Amniotic stem cell (primary cell): Measurements from ENCODE around the gene SPTBN1.

Source experiments
- DNase-seq: peaks from one replicate; lab custom pipeline; 2025; lab: John Stamatoyannopoulos, UW

SPTBN1 gene

DNA sequence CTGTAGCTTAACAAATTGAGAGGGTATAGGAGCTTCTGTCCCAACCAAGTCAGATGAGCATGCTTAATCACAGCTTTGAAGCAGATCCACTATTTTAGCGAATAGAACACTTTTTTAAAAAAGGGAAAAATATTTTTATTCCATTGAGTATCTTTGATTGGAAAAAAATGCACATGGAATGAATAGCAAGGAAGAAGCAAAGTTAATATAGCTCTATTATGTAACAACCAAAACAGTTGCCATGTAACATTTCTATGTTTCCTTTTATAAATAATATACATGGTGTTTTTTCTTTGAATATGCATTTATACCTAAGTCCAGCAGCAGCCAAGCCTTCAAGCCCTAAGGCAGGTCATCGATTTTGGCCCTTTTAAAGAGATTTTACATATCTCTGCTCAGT lies 21.4 kb upstream of the SPTBN1 start:
- no peak for DNase-seq

DNA sequence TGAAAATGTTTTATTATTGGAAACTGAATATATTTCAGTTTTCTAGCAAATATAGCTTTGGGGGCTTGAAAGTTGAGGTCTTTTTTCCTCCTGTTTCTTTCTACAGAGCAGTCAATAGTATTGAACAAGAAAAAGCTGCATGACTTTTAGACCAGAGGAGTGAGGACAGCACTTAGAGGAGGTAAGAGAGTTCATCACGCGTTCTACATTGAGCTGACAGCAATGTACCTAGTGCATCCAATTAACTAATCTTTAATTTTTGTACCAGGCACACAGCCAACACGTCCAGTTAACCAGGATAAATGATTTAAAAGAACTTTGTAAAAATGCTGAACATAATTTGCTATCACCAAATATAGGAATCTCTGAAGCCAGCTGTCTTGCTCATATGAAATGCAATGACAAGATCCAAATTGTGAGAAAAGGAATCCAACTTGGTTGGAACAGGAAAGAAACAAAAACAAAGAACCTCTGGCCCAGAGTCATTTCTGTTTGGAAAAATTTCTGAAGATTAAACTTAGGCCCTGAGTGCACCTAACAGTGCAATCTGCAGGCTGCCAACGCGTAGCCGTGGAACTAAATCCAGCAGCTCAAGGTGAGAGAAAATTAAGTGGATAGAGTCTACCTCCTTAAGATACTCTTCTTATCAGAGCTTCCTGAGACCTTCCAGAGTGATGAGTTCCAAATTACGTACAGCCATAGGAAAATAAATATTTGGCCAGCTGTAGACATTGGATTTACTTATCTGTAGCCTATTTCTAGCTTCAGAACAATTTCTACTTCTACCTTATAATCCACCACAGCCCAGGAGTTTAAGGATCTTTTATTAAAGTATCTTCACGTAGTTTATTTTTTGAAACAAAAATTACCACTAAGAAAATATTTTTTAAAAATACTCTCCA lies 20.6 kb upstream of the SPTBN1 start:
- DNase-seq = no peak

DNA sequence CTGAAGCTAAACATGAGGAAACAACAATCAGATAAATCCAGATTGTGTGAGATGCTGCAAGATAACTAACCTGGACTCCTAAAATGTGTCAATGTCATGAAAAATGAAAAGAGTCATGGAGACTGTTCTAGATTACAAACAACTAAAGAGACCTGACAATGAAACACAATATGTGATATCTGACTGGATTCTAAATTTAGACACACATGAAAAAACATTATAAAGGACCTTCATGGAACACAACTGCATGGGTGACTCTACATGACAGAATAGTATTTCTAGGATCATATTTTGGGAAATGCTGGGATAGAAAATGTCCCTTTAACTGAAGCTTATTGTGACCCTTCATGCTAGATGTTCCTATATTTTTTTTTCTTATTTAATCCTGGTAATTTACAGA lies 18.5 kb upstream of the SPTBN1 start:
- DNase-seq = no peak

DNA sequence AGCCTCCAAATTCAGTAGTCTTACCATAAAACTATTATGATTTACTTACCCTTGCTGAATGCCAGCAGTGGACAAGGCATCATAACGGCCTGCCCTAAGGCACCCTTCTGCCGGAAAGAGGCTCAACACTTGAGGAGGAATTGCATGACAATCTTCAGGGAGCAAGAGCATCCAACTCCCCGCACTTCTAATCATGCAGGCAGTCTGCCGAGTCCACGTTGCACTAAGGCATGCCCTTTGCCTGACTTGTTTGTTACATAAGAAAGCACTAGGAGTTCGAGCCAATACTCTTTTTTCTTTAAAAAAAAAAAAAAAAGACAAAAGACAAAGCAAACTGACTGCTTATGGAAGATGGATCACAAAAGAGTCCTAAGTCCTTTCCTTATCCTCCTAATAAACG lies 17.9 kb upstream of the SPTBN1 start:
- DNase-seq = no peak

DNA sequence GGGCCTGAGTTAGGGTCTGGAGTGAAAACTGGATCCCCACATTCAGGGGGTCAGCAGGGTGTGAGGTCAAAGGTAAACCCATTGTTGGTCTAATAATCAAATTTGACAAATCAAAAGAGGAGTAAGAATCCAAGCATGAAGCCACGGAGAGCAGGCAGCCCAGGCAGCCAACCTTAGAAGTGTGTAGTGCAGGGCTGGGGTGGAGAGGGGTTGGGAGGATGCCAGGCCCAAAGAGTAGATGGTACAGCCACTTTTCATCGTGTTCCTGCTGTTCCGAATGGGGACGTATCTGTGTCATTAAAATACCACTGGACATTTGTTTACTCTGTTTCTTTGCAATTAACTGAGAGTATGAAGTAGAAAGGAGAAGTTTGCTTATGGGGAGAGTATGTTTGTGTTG lies 16.5 kb upstream of the SPTBN1 start:
- DNase-seq = no peak

DNA sequence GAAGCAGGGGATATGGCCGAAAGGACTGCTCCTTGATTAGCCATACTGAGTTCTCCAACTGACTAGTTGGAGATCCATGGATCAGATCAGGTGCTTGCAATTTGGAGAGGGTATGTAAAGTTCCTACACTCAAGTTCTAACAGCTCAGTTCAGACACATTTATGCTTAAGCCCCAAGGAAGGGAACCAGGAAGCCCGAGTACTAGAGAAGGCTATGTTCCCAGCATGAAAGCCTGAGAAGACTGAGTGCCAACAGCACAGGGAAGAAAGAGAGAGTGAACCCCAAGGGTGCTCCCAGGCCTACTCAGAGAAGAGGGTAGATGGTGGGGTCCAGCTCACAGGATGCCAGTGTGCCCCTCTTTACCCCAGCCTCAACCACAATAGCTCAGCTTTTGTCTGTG lies 16.1 kb upstream of the SPTBN1 start:
- no peak for DNase-seq

DNA sequence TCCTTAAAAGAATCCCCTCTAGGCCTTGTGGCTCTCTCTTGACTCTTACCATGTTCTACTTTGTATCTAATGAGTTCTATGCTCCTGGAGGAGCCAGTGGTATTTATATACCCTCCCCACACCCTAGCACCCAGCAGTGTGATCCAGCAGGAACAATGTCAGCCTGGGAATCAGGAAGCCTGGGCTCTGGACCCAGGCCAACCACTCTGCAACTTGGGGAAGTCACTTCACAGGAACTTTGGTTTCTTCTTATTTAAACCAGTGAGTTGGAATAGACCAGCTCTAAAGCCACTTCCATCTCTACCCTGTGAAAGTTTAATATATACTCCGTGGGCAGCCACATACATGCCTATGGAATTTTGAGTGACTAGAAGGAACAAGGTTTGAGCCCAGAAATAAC lies 11.6 kb upstream of the SPTBN1 start:
- DNase-seq = no peak

DNA sequence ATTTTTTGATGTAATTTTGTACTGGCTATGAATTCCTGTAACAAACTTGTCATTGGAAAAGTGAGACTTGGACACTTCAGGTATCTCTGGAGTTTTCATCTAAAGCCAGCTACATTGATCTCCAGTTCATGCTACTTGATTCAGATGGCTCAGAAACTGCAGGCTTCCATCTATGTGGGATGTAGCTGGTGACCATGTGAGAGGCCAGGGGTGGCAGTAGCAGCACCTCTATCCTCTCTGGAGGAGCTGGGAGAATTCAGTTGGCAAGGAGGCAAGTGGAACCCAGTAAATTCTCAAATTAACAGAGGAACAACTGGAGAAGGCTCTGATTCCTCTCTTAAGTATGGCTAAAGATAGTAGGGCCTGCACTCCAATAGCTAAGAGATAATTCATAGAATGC lies 10.0 kb upstream of the SPTBN1 start:
- DNase-seq = no peak

DNA sequence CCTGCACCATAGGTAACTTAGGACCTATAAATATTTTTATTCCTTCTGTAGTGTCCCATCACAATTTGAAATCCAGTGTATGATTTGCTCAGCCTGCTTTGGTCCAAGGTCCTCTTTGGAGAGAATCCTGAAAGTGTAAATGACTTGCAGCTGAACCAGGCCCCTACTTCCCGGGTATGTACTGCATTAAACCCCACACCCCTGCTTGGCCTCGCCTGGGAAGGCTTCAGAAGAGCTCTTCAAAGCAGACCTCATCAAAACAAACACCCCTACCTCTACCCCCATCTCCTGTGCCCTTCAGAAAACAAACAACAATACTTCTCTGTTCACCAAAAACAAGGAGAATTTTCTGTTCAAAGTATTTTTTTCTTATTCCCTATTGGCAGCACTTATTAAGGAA lies 9.5 kb upstream of the SPTBN1 start:
- no peak for DNase-seq

DNA sequence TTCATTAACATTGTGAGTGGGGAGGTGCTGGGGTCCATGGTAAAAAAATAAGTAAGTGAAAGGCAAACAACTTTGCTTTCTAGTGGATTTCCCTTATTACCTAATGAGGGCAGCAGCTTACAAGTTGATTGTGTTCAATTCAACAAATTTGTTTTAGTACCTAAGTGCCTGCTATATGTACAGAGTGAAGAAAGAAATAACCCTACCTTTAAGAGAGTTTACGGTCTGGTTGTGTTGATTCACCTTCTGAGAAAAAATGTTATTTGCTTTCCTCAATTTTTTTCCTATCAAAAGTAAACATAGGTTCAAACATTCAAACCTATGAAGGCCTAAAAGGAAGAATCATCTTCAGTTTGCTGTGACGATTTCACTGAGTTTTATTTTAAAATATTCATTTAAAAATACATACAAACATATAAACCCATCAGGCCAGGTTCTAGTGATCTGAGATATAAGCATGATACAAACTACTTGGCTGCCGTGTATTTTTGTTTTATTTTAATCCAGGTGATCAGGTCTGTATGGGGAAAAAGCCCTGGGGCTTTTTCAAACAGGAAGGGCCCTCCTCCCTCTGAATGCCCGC lies 1.5 kb upstream of the SPTBN1 start:
- DNase-seq = no peak

DNA sequence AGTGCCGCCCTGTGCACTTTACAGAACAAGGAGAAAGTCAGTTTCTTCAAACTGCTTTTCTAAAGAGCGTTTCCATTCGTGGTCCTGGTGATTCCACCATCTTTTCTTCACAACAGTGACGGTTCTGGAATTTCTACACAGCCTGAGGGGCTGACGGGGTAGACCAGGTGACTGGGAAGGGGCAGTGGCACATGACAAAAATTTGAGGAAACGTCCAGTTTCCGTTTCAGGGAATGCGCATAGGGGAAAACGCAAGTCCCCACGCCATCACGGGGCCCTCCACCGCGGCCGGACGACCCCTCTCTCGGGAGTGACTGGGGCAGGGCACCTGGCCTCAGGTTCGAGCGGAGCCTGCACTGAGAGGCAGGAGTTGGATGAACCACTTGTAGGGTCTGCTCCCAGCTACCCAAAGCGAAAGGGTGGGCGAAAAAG lies 980 bp upstream of the SPTBN1 start:
- DNase-seq = no peak

DNA sequence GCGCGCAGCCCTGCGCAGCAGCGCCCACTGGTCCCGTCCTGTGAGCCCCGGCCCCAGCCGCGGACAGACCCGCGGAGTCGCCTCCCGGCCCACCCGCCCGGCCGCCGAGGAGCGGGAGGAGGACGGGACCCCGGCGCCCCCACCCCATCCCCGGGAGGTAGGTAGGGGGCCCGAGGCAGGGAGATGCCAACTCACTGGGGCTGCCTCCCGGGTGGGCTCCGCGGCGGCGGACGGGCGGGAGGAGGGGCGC lies 160 bp downstream of the SPTBN1 start:
- no peak for DNase-seq

DNA sequence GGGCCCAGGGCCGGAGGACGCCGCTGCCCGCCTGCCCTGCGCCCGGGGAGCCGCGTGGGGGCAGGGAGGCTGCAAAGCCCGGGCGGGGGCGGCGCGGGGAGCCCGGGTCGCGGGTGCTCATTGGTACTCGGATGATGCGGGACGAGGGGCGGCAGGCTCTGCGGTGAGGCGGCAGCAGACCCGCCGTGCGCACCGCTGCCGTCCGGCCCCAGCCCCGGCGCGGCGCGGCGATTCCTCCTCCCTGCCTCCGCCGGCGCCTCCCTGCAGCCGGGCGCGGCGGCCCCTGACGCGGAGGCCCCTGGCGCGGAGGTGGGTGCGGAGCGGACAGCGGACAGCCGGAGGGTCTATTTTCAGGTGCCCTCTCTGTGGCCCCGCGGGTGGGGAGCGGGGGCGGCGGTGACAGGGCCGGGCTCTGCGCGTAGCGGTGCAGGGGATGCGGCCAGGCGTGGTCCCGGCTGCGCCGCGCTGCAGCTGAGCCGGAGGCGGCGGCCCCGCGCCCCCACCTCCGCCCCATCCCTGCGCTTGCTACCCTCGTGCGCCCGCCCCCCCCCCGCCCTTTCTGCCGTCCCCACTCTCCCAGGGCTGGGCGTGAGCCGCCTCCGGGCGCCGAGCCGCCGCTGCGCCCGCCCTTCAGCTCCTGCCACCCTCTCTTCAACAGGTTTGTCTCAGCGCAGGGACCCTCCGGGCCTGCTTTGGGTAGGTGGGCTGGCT lies 640 bp downstream of the SPTBN1 start:
- no peak for DNase-seq

DNA sequence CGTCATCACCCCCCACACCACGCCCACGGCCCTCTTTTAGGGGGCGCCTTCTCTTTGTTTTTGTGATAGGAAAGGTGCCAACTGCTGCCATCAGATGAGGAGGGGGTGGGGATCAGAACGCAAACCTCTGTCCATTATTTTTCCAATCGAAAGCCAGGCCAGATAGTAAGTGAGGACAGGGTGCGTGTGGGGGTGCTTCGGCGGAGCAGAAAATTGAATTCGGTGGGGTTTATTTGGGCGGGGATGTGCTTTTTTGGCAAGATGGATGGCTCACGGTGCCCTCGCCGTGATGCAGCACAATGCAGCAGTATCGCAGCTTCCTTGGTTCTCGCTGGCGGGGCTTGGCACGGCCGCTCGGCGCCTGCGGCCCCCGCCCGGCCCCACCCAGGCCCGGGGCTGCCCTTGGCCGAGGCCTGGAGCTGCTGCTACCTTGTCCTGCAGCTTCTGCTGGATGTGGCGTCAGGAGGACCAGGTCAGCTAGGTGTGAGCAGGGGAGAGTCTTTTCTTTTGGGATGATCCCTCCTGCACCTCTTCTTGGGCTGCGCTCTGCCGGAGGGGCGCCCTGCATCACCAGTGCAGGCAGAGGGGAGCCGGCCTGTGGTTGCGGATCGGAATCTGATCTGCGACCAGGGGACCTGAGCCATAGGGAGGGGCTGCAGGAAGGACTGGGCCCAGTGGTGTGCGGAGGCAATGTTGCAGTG lies 1.3 kb downstream of the SPTBN1 start:
- DNase-seq = no peak

DNA sequence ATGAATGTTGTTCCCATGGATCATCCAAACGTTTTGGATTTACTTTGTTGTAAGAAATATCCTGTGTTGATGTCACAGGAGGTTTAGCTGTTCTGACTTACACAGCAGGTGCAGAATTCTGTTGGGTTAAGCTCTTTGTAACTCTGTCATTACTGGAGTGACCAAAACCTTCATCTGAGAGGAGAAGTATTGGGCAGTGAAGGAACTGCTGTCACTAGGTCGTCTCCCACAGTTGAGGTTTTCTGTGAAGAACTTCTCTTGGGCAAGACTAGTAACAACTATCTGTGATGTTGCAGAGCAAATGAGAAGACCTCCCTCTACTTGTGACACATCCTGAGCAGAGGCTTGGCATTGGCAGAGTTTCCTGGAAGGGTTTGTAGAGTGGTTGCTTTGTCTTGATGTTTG lies 2.9 kb downstream of the SPTBN1 start:
- DNase-seq = no peak

DNA sequence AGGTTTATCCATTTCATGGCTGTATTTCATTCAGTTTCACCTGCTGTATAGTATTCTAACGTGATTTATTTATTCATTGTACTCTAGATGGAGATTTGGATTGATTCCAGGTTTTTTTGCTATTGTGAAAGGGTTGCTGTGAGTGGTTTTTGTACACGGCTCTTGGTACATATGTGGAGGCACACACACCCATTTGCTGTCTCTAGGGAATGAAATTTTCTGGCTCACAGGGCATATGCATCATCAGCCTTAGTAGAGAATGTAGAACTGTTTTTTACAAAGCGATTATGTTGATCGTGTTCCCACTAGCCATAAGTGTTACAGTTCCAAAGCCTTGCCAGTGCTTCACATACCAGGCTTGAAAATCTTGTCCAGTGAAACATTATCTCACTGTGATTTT lies 5.1 kb downstream of the SPTBN1 start:
- DNase-seq = no peak

DNA sequence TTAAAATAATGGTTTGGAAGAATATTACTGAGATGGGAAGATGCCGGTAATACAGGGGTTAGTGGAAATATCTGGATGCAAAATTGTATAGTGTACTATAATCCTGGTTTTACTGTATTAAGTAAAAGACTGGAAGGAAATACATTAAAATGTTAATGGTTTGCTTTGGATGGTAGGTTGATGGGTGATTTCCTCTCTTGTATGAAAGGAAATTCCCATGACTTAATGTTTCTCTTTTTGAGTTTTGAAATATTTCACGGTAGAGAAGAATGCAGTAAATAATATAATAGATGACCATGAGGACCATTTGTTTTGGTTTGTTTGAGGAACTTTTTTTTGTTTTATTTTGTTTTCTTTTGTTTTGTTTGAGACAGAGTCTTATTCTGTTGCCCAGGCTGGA lies 8.2 kb downstream of the SPTBN1 start:
- no peak for DNase-seq

DNA sequence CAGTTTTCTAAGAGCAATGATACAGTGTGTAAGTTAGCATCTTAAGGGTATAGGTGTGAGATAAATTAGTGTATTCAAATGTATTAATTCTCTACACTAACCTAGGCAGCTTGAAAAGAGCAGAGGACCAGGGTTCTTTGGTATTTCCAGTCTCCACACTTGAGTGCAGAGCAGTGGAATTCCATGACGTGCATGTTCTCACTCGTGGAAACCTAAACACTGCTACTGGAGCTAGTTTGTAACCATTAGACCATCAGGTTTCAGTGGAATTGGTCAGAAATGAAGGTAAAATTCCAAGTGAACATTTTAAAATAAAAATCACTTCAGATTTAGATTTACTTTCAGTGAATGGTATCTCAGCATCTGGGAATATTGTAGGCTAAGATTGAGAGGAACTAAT lies 9.0 kb downstream of the SPTBN1 start:
- no peak for DNase-seq

DNA sequence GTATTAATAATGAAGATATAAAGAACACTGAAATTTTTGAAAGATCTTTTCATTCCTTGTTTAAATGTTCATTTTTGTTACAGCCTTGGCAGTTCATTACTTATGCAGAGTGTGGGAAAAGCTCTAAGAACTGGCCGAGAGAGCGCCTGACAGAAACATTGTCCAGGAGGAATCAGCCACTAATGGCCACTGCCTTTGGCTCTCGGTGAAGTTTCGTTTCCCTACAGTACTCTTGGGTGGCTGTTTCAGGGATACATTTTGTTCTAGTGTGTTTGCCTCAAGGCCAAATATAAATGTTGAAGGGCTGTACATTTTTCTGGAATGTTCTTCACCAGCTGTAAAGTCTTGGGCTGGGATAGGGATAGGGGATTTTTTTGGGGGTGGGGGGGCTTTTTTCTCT lies 10.7 kb downstream of the SPTBN1 start:
- no peak for DNase-seq

DNA sequence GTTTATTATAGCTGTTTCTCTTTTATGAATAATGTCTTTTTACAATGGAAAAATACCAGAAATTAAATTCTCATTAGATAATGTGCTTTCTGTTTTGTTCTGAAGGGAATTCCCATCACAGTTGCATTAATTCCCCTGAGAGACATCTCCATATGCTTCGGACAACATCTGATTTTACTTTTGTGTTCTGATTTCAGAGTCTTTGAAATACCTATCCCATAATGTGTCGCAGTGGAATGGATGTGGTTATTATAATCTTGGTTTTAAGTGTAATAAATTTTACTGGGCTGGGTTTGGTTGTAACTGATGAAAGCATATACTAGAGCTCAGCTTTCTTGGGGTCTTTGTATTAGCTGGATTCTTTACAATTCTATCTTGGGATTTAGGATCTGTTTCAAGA lies 12.5 kb downstream of the SPTBN1 start:
- no peak for DNase-seq

DNA sequence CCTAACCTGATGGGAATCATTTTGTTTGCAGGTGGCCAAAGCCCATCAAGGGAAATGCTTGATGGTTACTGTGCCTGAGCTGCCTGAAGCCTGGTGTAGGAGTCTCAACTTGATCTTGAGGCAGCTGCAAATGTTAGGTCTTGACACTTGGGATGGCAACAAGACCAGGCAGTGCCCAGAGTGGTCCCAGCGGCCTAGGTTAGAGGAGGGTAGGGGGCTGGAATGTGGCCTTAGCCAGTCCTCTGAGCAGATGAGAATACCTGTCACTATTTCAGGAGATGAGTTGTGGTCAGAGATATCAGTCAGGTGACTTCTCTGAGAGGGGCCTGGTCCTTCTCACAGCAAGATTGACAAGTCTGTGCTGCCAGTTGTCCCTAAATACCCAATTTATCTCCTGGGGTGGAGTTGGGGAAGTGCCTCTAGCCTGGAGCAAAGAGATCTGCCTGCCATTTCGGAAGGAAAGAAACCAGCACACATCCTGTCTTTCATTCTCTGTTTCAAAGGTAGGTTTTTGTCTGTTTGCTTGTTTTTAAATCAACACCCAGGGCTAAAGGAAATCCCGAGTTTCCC lies 13.4 kb downstream of the SPTBN1 start:
- DNase-seq = no peak

DNA sequence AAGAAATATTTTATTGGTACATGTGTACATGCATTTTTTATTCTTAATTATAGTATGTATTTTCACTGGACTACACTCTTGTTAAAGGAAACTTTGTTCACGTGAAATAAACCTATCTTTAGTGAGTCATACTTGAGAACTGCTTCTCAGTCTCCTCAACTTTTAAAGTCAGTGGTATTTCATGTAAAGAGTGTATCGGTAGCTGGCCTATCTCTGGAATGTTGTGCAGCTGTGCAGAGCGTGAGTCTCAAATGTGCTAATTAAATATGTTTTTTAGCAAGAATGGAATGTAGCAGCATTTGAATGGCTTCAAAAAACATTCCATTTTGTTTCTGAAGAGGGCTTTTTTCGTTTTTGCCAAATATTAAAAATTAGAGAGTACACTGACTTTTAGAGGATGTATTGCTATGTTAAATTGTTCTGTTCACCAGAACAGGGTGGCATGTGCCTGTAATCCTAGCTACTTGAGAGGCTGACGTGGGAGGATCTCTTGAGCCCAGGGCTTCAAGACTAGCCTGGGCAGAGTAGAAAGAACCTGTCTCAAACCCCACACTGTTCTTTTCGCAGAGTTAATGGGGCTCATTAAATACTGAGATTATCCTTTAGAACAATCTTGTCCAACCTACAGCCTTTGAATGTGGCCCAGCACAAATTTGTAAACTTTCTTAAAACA lies 14.3 kb downstream of the SPTBN1 start:
- DNase-seq = no peak
